HG02870 (cell line): Measurements from ENCODE around the gene SDK1.

Source experiments
- ATAC-seq: cut with Tn5 transposase; IDR thresholded peaks from one replicate; pipeline ENCODE4 v1.9.1; 2021; ENCODE audit warnings: mild to moderate bottlenecking, moderate library complexity; ENCODE audit not compliant: unreplicated experiment

SDK1 gene

DNA sequence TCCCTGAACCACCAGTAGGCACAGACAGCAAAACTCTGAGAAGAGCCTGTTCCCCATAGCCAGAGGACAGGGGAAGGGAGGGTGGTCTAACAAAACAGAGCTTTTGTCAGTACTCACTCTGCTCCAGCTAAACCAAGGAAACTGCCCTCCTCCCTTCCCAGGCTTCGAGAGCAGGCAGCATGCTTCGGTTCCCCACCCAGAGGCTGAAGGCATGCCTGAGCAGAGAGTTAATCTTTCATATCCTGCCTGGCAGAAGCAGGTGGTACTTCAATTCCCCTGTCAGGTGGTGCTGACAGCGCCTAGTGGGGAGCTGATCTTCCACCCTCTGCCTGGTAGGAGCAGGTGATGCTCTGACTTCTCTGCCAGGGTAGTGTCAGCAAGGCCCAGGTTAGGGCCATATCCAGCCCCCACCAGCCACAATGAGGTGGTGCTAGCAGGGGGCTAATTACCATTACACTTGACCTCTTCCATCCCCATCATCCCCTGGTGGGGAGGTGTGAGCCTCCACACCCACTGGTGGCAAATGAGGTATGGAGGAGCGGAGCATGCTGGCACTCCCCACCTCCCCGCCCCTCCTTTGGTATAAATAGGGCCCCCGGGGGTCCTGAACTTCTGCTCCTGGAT is 35.1 kb downstream of the SDK1 start:
- no peak for ATAC-seq

DNA sequence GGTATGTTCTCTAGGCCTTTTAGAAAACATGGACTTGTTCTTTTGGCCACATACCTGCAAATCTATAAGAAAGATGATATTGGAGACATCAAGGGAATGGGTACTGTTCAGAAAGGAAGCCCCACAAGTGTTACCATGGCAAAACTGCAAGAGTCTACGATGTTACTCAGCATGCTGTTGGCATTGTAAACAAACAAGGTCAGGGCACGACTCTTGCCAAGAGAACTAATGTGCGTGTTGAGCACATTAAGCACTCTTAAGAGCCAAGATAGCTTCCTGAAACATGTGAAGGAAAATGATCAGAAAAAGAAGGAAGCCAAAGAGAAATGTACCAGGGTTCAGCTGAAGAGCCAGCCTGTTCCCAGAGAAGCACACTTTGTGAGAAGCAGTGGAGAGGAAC is 37.1 kb downstream of the SDK1 start:
- no peak for ATAC-seq

DNA sequence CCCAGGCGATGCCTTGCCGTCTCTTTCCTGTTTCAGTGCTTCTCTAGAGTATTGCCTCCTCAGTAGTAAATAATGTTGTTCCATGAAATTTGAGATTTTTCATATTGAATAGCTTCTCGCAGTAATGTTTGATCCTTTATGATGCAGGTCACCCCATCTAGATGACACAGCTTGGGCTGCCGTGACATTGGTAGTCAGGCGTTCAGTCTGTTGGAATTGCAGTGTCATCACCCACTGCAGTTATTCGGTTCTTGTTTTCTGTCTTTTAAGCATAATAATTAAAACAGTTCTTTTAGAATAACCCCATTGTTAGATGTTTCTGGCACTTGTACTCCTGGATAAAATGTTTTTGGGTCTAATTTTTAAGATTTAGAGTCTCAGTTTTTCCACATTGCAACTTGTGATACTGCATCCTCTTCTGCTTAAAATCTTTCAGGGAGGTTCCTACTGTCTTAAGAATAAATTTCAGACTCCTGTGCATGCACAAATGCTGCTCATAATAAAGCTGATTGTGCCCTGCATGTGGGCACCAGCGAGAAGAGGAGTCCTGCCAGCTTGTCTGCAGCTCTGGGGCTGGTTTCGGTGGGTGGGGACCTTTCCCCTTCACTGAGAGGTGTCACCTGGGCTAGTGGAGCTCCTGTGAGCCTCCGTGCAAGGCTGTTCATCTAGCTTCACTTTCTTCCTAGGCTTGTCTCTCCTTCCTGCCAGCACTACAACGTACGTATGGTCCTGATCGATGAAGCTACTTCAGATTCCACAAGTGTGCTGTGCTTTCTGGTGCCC is 44.8 kb downstream of the SDK1 start:
- no peak for ATAC-seq

DNA sequence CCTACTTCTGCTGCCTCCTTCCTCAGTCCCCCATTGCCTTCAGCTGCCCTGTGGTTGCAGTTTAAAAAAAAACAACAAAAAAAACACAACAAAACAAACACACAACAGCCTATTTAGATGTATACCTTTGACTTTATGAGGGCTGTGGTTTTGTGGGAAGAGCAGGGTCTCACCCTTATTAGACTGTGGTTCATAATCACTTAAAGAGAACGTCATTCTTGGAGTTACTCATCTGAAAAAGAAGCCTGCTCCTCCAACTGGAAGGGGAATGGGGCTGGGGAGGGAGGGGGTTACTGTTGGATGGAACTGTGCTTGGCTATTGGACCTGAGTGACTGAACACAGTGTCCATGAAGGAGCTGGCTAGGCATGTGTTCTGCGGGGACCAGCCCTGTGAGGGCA is 48.1 kb downstream of the SDK1 start:
- no peak for ATAC-seq

DNA sequence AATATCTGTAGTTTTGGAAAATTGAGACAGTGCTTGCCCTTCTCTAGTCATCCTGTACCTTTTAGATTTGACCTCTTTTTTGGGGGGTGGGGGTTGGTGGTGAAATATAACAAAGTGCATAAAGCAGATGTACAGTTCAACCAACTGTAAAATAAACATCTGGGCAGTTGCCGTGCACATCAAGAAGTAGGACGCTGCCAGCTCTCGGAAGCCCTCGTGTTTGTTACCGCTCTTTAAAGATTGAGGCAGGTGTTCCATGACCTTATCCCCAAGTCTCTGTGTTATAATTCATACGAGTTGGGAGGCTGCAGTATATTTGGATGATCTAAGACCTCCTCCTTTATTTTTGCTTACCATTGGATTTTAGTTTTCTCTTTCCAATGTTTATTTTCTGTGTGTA is 55.1 kb downstream of the SDK1 start:
- no peak for ATAC-seq

DNA sequence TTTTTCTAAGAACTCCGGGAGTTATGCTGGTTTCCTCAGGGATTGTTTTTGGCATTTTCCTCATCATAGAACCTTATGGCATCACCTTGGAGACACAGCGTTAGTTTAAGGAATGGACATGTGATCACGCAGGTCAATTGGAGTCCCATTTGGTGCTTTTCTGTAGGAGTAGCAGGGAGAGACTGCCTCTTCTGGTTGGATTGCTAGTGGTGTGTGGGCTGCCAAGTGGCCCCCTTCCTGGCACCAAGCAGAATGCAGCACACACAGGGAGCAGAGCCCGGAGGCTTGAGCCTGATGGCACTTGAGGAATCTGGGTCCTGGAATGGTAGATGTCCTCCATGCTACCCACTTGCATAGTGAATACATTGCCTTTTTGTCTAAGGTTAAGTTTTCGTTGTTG is 57.9 kb downstream of the SDK1 start:
- ATAC-seq = no peak

DNA sequence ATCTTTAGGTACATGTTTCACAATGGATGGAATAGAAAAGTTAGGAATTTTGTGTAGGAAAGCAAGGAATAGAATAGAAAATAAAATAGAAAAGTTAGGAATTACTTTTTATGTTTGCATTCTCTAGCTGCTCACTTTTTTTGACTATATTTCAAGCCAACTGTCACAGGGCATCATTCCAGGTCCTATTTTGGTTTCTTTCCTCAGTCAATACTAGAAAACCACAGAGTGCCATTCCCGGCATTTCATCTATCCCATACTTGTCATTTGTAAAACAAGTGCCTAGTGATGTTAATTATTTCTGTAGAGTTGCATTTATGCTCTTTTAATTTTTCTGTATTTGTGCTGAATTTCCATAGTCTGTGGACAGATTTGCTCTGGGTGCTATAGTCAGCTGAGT is 66.2 kb downstream of the SDK1 start:
- ATAC-seq = no peak

DNA sequence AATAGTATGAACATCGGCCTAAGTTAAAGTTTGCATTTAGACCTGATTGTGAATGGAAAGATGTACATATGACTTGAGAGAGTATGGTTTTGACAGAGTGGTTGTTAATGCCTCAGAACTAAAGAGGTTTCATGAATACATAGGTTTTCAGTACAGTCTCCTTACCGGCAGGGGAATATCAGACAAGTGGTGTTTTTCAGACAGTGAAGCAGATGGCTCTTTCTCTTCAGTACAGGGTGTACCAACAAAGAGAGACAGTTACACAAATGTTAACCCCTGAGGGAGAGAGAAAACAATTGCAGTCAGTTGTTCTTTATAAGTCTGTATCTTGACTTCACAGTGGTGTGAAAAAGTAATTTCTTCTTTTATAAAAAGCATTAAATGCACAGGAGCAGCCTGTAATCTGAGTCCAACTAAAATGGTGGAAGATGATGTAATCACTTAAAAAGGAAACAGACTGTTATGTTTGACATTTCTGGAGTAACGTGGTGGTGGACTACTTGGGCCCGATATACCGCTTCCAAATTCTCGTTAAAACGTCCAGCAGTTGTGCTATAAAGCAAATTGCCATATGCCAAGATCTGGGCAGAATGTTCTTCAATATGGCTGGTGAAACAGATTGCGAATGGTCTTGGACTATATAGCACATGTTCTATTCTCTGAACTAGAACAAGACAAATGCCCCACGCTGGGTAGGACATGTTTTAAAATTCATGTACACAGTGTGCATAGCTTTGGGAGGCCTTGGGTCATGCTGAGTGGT is 69.2 kb downstream of the SDK1 start:
- ATAC-seq = no peak

DNA sequence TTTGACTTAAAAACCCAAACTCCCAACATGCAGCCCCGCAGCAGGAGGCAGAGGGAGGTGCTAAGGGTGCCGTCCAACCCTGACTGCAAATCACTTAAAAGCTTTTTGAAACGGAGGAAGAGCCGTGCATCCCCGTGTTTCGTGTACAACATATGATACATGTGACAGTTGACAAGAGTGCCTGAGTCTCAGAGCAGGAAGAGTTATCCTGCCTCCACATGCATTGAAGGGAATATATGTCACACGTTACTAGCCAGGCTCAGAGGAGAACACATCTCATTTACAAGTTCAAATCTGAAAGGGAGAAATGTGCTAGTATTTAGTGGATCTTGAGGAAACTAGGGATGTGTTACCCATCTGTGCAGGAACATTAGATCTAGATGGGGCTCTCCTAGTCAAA is 69.9 kb downstream of the SDK1 start:
- no peak for ATAC-seq

DNA sequence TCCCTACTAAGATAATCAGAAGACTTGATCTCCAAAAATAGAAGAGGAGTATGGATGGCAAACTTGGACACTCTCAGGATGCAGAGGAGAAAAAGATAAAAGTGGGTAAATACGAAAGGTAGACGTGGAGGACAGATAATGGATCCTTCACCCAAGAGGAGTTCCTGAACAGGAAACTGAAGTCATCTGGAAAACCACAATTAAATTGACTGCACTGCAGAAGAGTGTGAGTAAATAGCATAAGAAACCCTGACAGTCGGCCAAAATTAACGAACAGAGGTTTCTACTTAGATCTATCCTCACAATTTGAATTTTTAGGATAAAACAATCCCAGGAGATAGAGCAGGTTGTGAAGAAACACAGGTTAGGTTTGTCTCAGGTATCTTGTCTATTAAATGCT is 70.5 kb downstream of the SDK1 start:
- ATAC-seq = no peak

DNA sequence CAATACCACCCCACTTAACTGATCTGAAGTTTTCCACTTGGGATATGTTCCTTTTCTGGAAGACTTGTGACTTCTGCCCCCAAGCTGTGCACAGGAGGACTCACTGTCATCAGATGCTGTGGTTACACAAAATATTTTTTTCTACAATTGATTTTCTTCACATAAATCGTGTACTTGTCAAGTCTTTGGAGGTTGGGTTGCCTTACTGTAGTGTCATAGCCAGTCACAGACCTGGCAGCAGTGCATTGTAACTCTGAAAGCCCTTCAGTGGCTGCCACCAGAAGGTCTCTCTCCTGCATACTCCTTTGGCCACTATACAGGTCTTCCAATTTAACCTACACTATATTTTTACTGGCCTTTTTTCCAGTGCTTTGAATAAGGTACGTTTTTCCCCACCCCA is 73.2 kb downstream of the SDK1 start:
- ATAC-seq = no peak

DNA sequence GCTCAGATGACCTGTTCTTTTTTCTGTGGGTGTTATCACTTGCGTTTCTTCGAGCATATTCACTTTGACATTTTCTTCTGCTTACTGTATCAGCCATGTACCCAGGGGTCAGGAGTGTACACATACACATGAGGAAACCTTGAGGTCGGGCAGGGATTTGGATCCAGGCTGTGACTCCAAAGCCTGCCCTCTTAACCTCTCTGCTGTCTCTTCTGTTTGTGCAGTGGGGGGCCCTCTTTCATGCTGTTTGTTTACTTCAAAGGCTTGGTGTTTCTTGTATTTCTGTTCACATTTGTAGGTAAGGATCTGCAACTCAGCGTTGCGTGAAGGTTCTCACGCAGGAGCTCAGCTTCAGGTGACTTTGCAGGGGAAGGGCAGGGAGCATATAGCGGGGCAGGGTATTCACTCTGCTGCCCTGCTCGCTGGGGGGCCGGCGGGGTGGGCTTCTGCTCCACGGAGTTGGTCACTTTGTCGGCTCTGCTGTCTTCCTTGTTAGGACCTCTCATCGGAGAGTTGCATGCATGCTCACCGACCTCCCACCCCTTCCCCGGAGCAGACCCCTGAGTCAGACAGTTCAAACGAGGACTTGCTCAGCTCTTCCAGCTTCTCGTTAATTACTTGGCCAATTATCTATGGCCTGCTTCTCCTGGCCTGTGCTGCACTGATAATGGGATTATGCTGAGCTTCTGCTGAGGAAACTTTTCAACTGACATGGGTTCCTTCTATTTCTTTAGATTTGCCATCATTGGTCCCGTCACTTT is 77.5 kb downstream of the SDK1 start:
- no peak for ATAC-seq

DNA sequence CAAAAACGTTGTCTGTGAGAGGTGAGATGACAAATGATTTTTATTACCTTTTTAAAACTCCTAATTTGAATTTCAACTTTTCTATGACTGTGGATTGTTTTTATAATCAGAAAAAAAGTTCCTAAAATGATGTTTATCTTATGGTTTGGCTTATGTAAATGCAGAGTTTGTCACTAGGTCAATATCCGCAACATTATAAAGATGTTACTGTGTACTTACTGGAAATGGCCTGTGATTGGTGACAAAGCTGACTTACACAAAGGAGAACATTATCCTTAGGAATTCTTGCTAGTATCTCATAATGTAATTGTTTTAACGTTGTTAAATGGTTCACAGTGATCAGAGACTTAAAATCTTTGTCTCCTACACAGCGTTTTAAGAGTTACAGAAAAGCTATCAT is 79.0 kb downstream of the SDK1 start:
- ATAC-seq = no peak

DNA sequence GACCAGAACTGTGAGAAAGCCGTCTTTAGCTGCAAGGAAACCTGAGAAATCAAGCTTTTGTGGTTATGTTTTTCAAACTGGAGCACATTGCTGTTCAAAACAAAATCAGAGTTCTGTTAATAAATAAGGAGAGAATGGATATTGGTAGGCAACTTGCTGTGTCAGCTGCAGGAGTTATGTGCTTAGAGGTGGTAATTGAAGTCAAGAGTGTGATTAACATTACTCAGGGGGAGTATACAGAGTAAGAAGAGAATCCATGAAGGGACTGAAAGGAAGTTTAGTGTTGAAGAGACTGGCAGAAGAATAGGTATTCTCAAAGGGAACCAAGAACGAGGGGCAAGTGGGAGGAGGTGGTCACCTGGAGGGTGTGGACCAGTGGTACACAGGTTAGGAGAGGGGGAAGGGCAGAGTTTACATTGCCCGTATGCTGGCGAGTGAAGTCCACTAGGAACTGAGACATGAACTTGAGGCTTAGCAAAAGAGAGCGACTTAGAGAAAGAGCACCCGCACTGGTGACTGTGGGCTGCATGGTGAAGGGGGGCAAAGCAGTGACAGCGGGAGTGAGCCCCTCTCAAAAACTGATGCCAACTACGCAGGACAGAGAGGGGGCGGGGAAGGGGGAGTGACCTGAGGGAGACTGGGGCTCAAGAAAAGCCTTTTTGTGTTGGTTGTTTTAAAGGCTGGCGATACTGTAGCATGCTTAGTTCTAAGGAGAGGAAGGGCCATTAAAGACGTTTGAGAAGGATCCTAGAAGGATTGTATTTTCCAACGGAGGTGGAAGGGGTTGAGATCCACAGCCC is 80.0 kb downstream of the SDK1 start:
- ATAC-seq = no peak

DNA sequence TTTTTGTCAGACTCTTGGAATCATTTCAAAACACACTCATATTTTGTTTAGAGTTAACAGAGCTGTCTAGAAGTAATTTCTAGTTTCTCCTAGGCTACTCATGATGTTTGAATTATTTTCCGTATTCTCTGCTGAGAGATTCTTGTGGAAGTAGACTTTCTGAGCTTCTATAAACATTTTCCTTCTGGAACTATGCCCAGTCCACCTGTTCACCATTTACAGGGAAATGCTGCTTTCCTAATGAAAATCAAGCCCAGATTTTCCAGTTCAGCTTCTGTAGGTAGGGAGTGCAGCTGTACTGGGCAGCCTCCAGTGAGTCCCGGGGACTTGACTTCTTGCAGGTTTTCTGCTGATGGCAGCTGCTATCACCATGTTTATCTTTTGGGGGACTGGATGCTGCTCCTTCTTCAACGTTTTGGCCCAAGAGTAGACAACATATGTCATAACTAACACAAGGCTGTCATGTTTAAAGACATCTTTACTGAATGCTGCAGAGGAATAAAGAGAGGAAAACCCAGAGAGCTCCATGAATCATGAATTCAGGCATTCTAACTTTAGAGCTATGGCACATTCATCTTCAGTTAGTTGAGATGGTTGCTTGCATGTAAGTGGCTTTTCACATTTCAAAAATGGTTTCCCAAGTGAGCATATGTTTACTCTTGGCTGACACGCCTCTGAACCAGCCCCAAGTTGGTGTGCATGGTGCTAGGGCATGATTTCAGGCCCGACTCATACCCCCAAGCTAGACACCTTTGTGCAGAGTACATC is 85.6 kb downstream of the SDK1 start:
- ATAC-seq = no peak

DNA sequence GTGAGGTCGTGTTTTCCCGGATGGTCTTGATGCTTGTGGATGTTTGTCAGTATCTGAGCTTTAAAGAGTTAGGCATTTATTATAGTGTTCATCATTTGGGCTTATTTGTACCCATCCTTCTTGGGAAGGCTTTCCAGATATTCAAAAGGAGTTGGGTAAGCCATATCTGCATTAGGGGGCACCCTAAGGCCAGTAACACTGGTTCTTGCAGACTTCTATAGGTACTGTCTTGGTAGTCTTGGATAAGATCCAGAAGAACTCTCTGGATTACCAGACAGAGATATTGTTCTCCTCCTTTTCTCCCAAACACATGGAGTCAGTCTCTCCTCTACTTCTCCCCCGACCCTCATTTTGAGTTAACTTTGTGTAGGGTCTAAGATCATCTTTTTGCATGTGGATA is 92.8 kb downstream of the SDK1 start:
- ATAC-seq = no peak

DNA sequence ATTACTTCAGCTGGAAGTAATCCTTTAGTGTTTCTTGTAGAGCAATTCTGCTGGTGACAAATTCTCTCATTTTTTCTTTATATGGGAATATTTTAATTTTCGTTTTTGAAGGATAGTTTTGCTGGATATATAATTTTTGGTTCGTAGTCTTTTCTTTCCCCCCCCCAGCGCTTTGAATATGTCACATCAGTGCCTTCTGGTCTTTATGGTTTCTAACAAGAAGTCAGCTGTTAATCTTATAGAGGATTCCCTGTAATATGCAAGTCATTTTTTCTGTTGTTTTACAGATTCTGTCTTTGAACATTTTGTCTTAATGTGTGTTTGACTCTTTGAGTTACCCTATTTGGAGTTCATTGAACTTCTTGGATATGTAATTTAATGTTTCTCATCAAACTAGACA is 96.3 kb downstream of the SDK1 start:
- ATAC-seq = no peak

DNA sequence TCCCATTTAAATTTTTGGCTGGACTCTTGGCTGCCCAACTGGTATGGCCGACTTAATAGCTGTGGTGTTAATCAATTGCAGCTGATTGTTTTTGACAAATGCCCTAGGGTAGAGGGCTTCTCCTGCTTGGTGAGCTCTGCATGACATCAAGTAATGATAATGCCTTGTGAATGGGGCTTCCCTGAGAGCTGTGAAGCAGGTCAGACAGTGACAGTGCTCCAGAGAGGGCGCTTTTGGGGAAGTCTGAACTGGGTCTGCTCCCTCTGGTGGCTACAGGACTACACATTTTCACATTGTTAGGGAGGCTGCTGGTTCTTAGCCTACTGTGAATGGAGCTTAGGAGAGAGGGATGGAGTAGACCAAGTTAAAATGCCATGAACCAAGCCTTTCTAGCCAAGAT is 98.8 kb downstream of the SDK1 start:
- ATAC-seq = no peak

DNA sequence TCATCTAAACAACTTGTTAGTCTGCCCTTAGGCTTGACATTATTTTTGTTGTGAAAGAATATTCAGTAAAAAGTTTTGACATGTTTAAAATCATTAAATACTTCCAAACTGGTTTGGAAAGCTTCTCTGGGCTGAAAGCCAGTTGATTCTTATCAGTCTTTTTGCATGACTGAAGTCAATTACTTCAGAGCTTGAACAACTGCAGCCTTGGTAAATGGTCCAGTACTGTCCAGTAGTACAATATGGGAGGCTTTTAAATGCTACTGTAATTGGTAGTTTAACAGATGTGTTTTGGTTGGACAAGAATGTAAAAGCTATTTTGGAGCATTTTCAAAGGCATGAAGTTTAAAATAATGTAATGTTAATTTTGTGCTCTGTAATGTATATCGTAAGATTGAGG is 103.4 kb downstream of the SDK1 start:
- no peak for ATAC-seq
